ENCODE data around the gene PTPN3.

- TF ChIP-seq POLR2AphosphoS5 (IDR thresholded peaks at IDR 0.05; ENCODE audit: low read depth, low read length) (no peak), POLR2A (IDR thresholded peaks at IDR 0.05; ENCODE audit: low read depth, low read length) (no peak), TAF1 (IDR thresholded peaks at IDR 0.05; ENCODE audit: borderline replicate concordance, low read depth, low read length) (no peak)
Observed at GRCh38 chr9:109437286-109437685, 60.8 kb downstream of the PTPN3 start.

Data from GM12892 (cell line).